Measurements from ENCODE around the gene LY6G6D. TPM values are rescaled to one million over a fixed set of nuclear protein-coding genes. Genes with fewer than 3 reads are reported as not detected.

LY6G6D gene
- total and polyA plus RNA-seq, 2 of the 13 experiments (the other 11 are each of a cell fraction or from before 2014, with no cell fraction given), result not detected

DNA sequence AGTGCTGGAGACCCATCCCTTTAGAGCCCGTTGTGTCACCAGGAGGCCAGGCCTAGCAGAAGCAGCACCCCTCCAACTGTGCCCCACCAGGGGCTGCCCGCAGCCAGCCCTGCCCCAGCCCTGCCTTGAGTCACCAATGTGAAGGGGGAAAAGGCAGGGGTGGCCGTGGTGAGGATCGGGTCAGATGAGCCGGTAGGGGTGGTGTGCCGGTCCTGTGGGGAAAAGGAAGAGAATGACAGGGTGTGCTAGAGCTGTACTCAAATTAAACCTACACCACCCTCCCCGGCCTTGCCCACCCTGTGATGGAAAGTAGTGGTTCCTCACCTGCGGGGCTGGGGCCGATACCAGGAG, 50.4 kb downstream of the LY6G6D start:
- WGBS (ENCODE audit: low lambda C conversion rate), result 88% methylated on average over 9 of the region's 9 CpGs
- peaks cover 0 to 1% of the 10 kb centered on the region in 2 experiments; a peak in 2 of 5 replicates for H3K36me3 ChIP-seq (replicated peaks in 1 of 2; ENCODE audit: control insufficient read depth in 1 of 2, insufficient read depth in 2 of 2, low read length in 2 of 2)
- BruUV-seq (replicated peaks), result no TSS peak

More for the DNA sequence above, 50.4 kb downstream of the LY6G6D start:
- ChIA-PET CTCF (ENCODE audit: low intra/inter-chr PET ratio, low total read pairs) (no interaction called here), POLR2A (interaction anchor here (0.9 to 2.3 kb wide), 23 partner anchors 10 to 156 kb away, joined by 3 to 172 read pairs (median 7); partner anchors contain the start of genes ABHD16A, APOM, BAG6 and CLIC1)
- no peaks in the 10 kb centered on the region for H4K20me1 ChIP-seq (ENCODE audit: insufficient read depth, low read length)
- H3K79me2 ChIP-seq (ENCODE audit: insufficient read depth, low read length), result no peaks in the 10 kb centered on the region
- H3K27me3 ChIP-seq (ENCODE audit: control insufficient read depth in 1 of 2, insufficient read depth in 2 of 2, low read length in 2 of 2), result no peaks in the 10 kb centered on the region
- FAIRE-seq (no peak), ATAC-seq (no peak), DNase-seq (ENCODE audit: low spot score) (no peak)
- peaks cover 57% of the 10 kb centered on the region for H3K4me1 ChIP-seq (ENCODE audit: insufficient read depth, low read length)
- H3K4me3 ChIP-seq (replicated peaks in 1 of 3; ENCODE audit: insufficient read depth in 1 of 3, low read depth in 2 of 3, low read length in 3 of 3), result peak overlapping the region; percentile 46 to 74 (median 56); a peak in 4 of 6 replicates
- intact Hi-C loops (cut with micrococcal nuclease; ENCODE audit: unreplicated experiment), result no loop called here
- TF ChIP-seq, protein P1, sequence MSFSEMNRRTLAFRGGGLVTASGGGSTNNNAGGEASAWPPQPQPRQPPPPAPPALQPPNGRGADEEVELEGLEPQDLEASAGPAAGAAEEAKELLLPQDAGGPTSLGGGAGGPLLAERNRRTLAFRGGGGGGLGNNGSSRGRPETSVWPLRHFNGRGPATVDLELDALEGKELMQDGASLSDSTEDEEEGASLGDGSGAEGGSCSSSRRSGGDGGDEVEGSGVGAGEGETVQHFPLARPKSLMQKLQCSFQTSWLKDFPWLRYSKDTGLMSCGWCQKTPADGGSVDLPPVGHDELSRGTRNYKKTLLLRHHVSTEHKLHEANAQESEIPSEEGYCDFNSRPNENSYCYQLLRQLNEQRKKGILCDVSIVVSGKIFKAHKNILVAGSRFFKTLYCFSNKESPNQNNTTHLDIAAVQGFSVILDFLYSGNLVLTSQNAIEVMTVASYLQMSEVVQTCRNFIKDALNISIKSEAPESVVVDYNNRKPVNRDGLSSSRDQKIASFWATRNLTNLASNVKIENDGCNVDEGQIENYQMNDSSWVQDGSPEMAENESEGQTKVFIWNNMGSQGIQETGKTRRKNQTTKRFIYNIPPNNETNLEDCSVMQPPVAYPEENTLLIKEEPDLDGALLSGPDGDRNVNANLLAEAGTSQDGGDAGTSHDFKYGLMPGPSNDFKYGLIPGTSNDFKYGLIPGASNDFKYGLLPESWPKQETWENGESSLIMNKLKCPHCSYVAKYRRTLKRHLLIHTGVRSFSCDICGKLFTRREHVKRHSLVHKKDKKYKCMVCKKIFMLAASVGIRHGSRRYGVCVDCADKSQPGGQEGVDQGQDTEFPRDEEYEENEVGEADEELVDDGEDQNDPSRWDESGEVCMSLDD (CRISPR knock-in tag; IDR thresholded peaks at IDR 0.05; ENCODE audit: borderline replicate concordance), result no peak
- TF ChIP-seq, protein P2, sequence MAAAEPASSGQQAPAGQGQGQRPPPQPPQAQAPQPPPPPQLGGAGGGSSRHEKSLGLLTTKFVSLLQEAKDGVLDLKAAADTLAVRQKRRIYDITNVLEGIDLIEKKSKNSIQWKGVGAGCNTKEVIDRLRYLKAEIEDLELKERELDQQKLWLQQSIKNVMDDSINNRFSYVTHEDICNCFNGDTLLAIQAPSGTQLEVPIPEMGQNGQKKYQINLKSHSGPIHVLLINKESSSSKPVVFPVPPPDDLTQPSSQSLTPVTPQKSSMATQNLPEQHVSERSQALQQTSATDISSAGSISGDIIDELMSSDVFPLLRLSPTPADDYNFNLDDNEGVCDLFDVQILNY (CRISPR knock-in tag; conservative IDR thresholded peaks at IDR 0.05), result no peak
- TF ChIP-seq, protein P3, sequence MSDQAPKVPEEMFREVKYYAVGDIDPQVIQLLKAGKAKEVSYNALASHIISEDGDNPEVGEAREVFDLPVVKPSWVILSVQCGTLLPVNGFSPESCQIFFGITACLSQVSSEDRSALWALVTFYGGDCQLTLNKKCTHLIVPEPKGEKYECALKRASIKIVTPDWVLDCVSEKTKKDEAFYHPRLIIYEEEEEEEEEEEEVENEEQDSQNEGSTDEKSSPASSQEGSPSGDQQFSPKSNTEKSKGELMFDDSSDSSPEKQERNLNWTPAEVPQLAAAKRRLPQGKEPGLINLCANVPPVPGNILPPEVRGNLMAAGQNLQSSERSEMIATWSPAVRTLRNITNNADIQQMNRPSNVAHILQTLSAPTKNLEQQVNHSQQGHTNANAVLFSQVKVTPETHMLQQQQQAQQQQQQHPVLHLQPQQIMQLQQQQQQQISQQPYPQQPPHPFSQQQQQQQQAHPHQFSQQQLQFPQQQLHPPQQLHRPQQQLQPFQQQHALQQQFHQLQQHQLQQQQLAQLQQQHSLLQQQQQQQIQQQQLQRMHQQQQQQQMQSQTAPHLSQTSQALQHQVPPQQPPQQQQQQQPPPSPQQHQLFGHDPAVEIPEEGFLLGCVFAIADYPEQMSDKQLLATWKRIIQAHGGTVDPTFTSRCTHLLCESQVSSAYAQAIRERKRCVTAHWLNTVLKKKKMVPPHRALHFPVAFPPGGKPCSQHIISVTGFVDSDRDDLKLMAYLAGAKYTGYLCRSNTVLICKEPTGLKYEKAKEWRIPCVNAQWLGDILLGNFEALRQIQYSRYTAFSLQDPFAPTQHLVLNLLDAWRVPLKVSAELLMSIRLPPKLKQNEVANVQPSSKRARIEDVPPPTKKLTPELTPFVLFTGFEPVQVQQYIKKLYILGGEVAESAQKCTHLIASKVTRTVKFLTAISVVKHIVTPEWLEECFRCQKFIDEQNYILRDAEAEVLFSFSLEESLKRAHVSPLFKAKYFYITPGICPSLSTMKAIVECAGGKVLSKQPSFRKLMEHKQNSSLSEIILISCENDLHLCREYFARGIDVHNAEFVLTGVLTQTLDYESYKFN (CRISPR knock-in tag; conservative IDR thresholded peaks at IDR 0.05), result 0 out of 2 replicates have a peak, but pooled peaks have one; percentile 0
- 0 out of 2 replicates have a peak, but pooled peaks have one; percentile 7 for TF ChIP-seq ZNF333 (CRISPR knock-in tag; IDR thresholded peaks at IDR 0.05; ENCODE audit: borderline replicate concordance)
- in situ Hi-C loops (cut with HindIII; ENCODE audit: extremely low pct_ligation_motif_present, low pct_unique_long_range_greater_than_20kb), result loop anchor here (5.0 kb wide), 2 partner anchors 33 to 83 kb away; partner anchors contain the start of gene LY6G5C
- peak overlapping the region; percentile 66 for H3K9ac ChIP-seq (ENCODE audit: insufficient read depth, low read depth, low read length)
- H3K4me2 ChIP-seq (ENCODE audit: low read depth, low read length), result peak overlapping the region; percentile 90
- no peaks in the 10 kb centered on the region for H3K9me3 ChIP-seq (ENCODE audit: low read length)
- H2AFZ ChIP-seq (ENCODE audit: low read length), result no peak overlapping the region
- H3K27ac ChIP-seq (ENCODE audit: extremely low read length, insufficient read depth, low read length), result no peak overlapping the region

Data from HepG2 (cell line).